Measurements from ENCODE around the gene CD47.
A peak's percentile ranks its signal among the peaks of the same experiment; 100 is the strongest.

Gene CD47

DNA sequence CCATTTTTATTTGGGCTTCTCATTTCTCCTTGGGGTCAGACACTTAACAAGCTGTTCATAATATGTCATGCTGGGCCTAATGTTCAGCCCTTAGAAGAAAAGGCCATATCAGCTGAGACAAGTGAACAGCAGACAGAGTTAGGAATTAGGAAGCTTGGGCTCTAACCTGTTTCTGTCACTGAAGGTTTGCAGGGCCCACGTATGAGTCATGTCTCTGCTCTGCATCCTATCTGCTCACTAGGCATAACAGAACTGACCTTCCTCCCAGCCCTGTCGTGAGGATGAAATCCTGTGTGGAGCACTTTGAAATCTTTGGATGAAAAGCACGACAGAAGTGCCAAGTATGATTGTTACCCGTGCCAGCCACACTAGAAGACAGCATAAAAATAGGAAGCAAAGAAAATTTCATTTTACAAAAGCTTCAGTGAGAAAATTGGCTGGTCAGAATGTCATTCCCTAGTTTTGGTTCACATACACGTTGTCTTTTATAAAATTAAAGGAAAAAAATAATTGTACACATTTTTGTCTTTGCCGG is 26.5 kb upstream of the CD47 start:
- no peak for DNase-seq (ENCODE audit: low spot score)

DNA sequence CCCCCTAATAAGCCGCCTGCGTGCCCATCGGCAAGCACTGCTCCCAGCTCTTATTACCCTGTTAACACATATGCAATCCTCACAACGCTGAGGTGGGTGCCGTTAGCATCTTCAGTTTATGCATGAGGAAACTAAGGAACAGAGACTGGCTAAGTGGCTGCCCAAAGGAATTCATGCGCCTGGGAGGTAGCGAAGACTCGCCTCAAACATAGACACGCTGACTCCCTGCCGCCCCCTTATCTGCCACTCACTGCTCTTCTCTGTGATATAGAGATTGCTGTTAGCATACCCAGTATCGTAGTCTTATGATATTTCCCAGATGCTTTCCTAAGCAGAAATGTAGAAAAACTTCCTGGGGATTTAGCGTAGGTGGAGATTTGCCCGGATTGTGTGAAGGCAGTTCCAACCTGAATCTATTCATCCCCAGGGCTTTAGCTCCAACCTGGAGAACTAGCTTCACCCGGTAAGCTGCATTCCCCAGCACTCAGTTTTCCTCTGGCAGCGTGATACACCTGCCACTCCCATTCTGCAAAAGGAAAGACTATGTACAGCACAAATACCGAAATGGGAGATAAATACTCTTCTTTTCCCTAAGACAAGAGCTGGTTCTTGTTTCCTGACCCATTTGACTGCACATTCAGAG is 23.7 kb upstream of the CD47 start:
- DNase-seq (ENCODE audit: low spot score): no peak

DNA sequence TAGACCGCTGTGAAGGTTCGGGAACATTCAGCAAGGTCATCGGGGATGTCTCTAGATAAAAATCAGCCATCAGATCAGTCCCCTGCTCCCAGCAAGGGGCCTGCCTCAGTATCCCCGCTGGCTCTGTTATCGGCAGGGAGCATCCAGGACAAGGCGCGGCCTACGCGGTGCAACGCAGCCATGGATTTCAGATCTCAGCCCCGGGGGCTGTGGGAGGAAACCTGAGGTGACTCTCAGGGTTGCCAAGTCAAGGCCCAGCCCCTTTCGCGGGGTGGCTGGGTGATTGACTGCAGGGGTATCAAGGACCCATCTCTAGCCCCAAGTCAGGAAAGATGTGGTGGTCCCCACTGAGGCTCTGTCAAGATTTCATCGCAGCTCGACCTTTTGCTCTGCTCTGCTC is 23.1 kb upstream of the CD47 start:
- DNase-seq (ENCODE audit: low spot score): no peak

DNA sequence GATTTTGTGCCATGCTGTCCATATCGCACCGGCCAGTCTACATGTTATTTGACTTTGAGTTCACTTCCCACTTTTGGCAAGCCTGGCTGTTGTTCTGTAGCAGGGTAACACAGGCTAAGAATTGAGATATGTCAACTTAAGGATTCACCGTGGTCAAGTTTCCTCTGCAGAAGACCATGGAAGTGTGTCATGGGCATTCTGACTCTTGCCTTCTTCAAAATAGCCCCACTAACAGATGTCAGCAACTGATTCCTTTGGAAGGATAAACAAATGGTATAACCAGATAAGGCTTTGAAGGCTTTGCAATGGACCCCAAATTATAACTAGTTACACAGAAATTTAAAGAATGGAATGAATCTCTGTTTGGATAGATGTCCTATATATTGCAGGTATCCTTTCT is 20.1 kb upstream of the CD47 start:
- DNase-seq (ENCODE audit: low spot score): no peak

- DNase-seq (ENCODE audit: low spot score): no peak
These were observed 17.6 kb upstream of the CD47 start for GRCh38 chr3:108108416-108108815.

- DNase-seq (ENCODE audit: low spot score): no peak
These were observed 15.6 kb upstream of the CD47 start for GRCh38 chr3:108106449-108106848.

DNA sequence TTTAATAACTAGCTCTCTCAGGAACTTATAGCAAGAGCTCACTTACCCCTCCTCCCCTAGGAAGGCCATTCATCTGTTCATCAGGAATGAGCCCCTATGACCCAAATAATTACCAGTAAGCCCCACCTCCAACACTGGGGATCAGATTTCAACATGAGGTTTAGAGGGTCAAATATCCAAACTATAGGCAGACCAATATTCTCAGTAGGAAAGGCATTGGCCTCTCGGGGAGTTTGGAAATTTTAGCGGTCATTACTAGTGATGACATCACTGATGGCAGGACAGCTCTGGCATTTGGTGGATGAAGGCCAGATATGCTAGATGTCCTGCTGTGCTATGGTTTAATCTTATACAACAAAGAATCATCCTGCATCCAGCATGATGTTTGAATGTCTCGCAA is 15.2 kb upstream of the CD47 start:
- DNase-seq (ENCODE audit: low spot score): no peak

- peak; percentile 21 for DNase-seq (ENCODE audit: low spot score)
These were observed 13.3 kb upstream of the CD47 start for GRCh38 chr3:108103886-108104797.

DNA sequence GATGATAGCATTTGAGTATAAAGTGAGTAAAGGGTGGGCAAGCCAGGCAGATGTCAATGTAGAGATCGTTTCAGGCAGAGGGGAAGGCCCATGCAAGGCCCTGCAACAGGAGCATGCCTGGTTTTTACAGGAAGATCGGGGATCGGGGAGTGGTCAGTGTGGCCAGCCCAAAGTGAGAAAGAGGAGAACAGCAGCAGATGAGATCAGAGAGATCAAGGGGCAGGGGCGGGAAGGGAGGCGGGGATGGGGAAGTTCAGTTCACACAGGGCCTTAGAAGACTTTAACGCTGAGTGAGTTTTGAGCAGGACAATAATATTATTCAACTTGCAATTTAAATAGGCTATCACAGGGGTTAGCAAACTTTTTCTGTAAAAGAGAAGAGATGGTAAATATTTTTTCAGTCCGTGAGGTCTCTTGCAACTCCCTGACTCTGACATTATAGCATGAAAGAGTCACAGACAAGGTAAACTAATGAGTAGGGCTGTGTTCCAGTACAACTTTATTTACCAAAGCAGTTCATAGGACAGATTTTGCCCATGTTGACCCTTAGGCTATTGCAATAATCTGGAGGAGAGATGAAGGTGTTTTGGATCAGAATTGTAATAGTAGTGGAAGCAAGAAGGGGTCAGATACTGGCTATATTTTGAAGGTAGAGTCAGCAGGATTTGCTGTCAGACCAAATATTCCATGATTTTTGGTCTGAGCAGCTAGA is 12.4 kb upstream of the CD47 start:
- DNase-seq (ENCODE audit: low spot score): no peak

- no peak for DNase-seq (ENCODE audit: low spot score)
These were observed 11.7 kb upstream of the CD47 start for GRCh38 chr3:108102420-108103039.

GRCh38 chr3:108100906-108101660 is 10.3 kb upstream of the CD47 start:
- DNase-seq (ENCODE audit: low spot score): no peak

GRCh38 chr3:108099679-108100428 is 9.0 kb upstream of the CD47 start:
- no peak for DNase-seq (ENCODE audit: low spot score)

GRCh38 chr3:108099244-108099643 is 8.4 kb upstream of the CD47 start:
- no peak for DNase-seq (ENCODE audit: low spot score)

DNA sequence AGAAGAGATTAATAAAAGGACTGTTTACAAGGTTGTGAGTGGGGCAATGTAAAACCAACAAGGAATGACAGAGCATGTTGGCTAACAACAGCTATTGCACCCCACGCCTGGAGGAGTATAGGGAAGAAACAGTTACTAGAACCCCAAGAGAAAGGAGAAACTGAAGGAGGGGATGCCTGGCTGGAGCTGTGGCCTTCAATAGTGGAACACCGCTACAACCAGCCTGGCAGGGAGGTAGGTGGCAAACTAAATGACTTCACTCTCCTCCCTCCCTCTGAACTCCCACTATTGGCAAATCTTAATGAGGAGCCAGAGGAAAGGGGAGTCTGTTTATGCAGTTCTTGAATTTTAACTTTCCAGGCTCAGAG is 7.2 kb upstream of the CD47 start:
- DNase-seq (ENCODE audit: low spot score): no peak

DNA sequence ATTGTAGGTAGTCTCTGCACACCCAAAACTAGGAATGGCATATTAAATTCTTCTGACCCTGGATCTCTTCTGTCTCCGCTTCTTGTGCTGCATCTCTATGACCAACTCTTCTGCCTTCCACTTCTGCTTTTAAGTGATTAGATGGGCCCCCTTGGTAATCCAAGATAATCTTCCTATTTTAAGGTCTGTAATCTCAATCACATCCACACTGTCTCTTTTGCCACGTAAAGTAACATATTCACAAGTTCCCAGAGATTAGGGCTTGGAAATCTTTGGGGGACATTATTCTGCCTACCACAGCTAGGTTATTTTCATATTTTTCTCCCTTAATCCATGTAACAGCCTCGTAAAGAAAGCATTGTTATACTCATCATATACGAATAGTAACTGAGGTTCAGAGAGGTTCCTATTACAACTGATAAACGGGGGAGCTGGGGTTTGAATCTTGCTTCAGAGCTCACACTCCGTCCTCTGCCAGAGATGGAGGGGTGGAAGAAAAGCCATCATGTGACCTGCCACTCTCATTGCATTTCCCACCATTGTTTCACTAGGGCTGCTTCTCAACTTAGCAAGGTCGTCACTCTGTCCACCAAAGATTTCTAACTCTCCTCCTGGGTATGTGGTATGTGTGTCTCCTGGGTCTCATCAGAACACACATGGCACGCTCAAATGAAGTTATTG is 6.6 kb upstream of the CD47 start:
- no peak for DNase-seq (ENCODE audit: low spot score)

DNA sequence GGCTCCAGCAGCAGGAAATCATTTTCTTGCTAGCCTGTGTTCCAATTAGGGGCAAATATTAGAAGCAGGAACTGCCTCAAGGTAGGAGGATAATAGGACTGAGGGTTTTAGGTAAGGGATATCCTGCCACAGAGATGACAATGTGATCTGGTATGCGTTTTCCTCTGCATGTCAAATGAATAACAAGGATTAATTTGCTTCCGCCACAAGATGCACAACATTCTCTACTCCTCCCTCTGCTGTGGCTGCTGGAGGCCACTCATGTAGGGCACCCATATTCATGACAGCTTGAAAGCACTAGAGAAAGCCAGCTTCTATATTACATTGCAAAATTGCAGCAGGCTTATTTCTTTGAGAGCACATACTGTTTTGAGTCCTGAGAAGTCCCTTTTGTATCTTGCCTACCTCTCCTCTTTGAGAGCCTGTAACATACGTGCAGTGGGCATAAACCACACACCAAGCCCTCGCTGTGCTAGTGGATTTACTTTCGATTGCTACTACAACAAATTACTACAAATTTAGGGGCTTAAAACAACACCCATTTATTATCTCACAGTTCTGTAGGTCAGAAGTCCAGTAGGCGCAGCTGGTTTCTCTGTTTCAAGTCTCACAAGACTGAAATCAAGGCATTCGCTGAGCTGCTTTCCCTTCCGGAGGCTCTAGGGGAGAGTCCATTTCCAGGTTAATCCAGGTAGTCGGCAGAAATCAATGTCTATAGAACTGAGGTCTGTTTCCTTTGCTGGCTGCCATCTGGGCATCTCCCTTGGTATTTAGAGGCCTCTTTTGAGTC is 5.9 kb upstream of the CD47 start:
- DNase-seq (ENCODE audit: low spot score): no peak

DNA sequence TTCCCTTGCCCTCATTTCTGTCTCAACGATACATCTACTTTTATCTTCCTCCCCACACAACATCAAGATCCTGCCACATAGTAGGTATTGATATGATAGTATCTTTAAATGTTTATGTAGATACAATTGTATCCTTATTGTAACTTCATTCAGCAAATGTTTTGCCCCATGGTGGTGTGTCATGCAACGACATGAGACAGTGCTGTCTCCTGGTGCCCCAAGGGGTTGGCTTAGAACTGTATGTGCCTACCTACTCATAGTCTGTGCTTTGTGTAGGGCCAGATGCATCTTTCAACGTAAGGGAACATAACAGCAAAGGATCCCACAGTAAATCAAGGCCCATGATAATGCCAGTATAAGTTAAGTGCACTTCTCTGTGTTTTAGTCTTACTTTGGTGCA is 2.8 kb upstream of the CD47 start:
- no peak for DNase-seq (ENCODE audit: low spot score)

GRCh38 chr3:108093021-108093420 is 2.2 kb upstream of the CD47 start:
- DNase-seq (ENCODE audit: low spot score): no peak

- peak; percentile 13 for DNase-seq (ENCODE audit: low spot score)
These were observed 1.7 kb upstream of the CD47 start for GRCh38 chr3:108092501-108092900.

Data from globus pallidus (tissue), 1 donor.